HG02938 (cell line): ENCODE measurements around the gene VCX.
"Not testable (repeated sequence)": the region's sequence is repeated elsewhere in the genome, so short reads cannot be mapped to it uniquely, and the experiment has no call there.

Source experiments
- ATAC-seq: cut with Tn5 transposase; IDR thresholded peaks from one replicate; pipeline ENCODE4 v1.9.1; 2021; ENCODE audit warnings: mild to moderate bottlenecking, moderate library complexity; ENCODE audit not compliant: unreplicated experiment

VCX gene

DNA sequence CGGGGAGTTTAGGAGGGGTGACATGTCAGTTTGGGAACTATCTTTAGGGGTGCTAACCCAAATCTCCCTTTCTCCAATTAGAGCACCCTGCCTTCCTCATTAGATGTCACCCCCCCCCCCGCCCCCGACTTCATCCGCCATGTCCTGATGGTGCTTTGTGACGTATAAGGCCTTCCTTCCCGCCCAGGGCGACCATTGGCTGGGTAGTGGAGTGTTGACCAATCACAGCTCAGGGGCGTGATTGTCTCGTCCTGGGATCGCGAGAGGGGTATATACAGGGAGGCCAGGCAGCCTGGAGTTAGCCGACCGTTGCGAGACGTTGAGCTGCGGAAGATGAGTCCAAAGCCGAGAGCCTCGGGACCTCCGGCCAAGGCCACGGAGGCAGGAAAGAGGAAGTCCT, at the start of gene VCX:
VCX (plus strand) TSS at position 301 of the 400 bp plus-strand sequence; CDS start at position 334, 33 bp downstream.
- not testable (repeated sequence) for ATAC-seq

DNA sequence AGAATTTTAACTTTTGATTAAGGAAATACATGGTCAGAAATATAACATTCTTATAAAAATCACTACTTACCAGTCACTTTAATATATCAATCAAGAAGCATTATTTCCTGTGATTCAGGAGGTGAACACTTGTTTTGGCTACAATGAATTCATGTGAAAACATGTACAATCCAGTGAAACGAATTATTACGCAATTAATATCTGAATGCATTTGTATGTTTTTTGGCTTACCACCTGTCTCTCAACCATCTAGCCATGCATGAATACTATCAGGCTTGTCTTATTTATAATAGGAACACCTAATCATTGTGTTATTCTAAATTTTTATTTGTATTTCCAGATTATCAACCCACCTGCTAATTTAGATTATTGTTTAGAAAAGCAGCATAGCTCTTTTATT, 44.6 kb upstream of the VCX start:
- ATAC-seq: no peak

DNA sequence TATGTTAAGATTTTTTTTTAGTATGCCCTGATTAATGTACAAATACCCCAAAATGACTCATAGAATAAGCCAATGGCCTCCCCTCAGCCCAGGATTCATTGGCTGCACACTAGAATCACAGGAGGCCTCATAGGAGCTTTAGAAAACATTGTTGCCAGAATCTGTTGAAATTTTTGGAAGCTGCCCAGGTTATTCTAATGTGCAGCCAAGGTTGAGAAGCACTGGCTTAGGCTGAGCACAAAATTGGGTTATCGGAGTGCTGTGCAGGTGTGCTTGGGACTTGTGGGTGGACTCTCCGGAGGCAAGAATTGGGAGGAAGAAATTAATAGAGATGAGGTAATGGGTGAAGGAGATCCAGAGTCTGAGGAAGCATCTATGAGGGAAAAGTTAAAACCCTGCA, 41.3 kb upstream of the VCX start:
- ATAC-seq: no peak

DNA sequence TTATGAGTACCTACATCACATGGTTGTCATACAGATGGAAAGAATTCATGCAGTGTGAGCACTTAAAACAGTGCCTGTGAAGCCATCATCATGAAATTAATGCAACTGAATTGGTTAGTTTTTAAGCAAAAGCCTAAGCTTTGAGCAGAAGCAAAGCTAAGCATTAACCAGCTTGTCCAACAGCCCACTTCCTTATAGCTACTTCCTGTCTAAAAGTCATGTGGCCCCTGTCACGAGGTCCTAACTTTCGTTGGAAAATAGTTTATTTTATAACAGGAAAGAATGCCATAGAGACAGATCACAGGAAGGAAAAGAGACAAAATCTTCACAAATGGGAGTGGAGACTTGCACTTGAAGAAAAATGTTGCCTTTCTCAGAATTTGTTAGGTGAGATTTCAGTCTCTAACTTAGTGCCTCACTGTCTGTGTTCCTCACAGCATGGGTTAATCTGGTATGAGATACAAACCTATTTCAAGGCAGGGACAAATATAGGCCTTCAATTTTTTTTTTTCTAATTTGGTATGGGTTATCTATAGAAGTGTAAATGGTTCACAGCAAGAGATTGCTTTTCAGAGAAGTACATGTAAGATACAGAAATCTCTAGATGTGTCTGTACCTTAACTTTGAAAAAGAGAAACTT, 27.7 kb upstream of the VCX start:
- ATAC-seq: no peak

DNA sequence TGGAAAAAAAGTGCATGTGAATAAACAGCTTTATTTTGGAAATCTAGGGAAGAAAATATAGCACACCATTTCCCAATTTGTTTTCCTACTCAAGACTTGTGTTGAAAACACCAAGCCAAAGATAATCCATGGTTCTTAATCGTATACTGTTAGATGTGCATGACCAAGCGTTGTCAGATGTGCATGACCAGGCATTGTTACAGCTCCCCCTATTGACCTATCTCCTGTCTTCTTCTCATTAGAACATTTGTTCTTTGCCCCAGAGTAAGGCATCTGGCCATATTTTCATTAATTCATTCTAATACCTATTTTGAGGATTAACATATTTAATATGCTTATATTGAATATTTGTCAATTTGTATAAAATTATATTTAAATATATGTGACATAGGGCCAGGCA, 14.4 kb upstream of the VCX start:
- no peak for ATAC-seq

DNA sequence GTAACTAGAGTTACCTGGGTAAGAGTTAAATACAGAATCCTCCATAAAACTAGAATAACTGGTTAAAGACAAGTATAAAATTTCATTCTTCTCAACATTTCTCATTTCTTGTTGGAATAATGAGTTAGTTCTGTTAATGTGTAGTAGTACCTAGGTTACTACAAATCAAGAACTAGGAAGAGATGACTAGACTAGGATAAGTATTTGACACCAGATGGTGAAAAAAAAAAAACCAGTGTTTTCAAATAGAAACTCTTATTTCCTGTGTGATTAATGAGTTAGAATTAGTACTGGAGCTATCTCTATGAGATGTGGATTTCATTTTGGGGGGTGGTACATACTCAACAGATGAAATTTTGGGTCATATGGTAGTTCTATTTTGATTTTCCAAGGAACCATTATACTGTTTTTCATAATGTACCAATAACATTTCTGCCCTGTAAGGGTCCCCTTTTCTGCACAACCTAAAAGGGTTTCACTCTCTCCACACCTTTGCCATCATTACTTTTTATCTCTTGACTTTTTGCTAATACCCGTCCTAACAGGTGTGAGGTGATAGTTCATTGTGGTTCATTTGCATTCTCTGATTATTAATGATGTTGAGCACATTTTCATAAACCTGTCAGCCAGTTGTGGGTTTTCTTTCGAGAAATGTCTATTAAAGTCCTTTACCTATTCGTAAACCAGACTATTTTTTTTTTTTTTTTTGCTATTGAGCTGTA, 1.7 kb upstream of the VCX start:
- ATAC-seq: no peak

DNA sequence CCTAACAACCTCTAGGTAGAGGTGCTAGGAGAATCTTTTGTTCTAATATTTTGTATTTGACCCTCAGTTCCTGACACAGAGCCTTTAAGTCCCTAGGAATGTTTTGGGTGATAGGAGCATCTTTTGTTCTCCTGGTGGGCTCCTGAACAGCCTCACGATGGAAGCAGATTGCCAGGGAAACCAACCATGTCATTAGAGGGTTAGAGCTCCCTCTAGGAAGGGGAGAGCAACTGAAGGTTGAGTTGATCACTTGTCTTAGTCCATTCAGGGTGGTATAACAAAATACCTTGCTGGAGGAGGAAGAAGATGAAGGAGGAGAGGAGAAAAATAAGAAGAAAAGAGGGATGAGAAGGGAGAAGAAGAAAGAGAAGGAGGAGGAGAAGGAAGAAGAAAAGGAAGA, 9.2 kb downstream of the VCX start:
- ATAC-seq: no peak

DNA sequence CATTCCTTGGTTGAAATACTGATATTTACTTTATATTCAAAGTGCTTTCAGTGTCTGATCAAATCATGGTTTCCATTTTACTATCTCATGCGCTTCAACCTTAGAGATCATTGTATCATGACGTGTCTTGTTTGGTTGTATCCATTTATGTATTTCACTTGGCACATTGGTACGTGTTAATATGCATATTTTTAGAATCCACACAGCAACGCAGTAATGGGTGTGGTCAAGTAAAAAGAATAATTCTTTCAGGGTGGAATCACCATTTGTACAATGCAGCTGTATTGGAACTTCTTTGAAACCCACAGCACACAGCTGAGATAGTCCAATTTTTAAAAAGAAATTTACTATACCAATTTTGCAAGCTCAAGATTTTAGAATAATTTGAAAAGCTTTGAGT, 29.1 kb downstream of the VCX start:
- no peak for ATAC-seq

DNA sequence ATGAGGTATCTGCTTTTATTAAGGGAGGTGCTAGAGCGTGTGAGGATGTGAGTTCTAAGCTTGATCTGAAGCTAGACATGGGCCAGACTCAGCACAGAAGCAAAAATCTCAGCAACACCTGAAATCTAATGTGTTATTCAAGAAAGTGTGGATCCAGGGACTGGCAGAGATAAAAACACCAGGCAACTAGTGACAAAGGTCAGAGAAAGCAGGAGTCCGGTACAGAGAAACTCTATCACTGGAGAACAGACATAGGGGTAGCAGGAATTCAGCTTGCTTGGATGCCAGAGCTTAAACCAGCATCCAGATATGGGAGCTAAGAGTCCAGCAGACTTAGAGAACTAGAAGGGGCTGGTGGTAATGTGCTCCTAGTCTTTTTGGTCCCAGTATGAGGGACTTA, 34.0 kb downstream of the VCX start:
- ATAC-seq: no peak

DNA sequence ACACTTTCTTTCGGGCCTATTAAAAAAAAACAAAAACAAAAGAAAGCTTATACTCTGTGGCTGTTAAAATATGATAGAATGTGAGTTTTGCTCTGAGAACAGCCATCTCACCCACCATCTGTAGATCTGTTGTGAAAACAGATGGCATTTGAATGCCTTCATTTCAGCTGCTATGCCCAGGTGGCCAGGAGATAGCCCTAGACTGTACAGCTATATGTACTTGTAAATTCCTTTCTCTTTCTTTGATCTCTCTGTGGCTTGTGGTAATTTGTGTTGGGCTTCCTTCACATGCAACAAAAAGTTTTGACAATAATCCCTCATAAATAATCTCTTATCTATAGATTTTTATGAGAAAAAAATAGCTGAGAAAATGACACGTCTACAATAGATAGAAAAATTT, 46.2 kb downstream of the VCX start:
- ATAC-seq: no peak

DNA sequence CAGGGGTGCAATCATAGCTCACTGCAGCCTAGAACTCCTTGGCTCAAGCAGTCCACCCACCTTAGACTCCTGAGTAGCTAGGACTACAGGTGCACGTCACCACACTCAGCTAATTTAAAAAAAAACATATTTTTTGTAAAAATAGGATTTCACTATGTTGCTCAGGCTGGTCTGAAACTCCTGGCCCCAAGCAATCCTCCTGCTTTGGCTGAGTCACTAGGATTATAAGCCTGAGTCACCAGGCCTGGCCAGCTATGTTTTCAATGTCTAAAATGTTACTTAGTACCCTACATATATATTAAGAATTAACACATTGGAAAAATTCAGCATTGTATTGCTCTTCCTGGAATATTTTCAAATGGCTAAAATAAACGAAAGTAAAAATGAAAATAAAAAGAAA, 46.7 kb downstream of the VCX start:
- ATAC-seq: no peak

DNA sequence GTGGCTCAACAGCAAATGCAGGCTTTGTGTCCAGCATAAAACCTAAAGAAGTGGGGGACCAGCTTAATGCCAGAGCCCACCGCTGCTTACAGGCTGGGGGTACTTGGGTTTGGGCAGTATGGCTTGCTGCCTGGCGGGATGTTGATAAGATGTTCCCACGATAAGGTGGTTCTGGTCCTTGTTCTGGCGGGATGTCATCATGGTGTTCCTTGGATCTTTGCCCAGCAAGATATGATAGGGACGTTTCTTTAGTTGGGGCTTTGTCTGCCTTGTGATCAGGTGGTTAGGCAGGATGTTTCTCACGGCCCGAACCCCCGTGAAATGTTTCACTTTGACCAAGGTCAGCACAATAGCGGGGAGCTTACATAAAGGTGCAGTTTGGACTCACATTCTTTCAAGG, 49.0 kb downstream of the VCX start:
- no peak for ATAC-seq
